BLaER1 (cell line): Measurements from ENCODE around the gene HCK.
"Not testable (repeated sequence)": the region's sequence is repeated elsewhere in the genome, so short reads cannot be mapped to it uniquely, and the experiment has no call there.

Experiments used
- H3K27ac ChIP-seq: shearing (Covaris generic); formaldehyde crosslinking; 2 replicates; pipeline ENCODE4 v1.8.1; 2022
- H3K27me3 ChIP-seq: shearing (Covaris generic); formaldehyde crosslinking; 2 replicates; pipeline ENCODE4 v1.8.1; 2022
- H3K36me3 ChIP-seq: shearing (Covaris generic); formaldehyde crosslinking; 2 replicates; pipeline ENCODE4 v1.8.1; 2022
- H3K4me1 ChIP-seq: shearing (Covaris generic); formaldehyde crosslinking; 2 replicates; pipeline ENCODE4 v1.8.1; 2022
- H3K4me2 ChIP-seq: shearing (Covaris generic); formaldehyde crosslinking; 2 replicates; pipeline ENCODE4 v1.8.1; 2022
- H3K4me3 ChIP-seq: shearing (Covaris generic); formaldehyde crosslinking; 2 replicates; pipeline ENCODE4 v1.8.1; 2022
- H3K9ac ChIP-seq: shearing (Covaris generic); formaldehyde crosslinking; 2 replicates; pipeline ENCODE4 v1.8.1; 2022
- H3K9me3 ChIP-seq: shearing (Covaris generic); formaldehyde crosslinking; 2 replicates; pipeline ENCODE4 v1.8.1; 2022
- H4K20me1 ChIP-seq: shearing (Covaris generic); formaldehyde crosslinking; 2 replicates; pipeline ENCODE4 v1.8.1; 2022
- Cebpa-rat ChIP-seq: shearing (Covaris generic); IDR thresholded peaks from 2 replicates; pipeline ENCODE4 v1.8.1; 2022

HCK gene

DNA sequence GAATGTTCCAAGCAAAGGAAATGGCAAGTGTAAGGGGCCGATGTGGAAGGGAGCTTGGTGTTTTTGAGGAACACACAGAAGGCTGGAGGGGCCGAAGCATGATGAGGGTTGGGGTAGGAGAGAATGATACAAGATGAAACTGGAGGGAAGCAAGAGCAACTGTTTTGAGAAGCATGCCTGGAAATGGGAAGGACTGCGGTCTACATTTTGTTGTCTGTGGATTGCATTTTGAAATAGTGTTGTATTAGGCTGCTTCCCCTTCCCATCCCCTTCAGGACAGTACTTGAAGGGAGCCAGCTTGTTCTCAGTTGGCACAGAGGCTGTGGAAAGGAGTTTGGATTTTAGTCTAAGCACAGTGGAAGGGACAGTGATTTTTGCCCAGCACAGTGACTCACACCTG is 59.7 kb downstream of the HCK start:
- no peak overlapping the region for H3K4me2 ChIP-seq
- no peak overlapping the region for H3K4me3 ChIP-seq
- no peaks in the 10 kb centered on the region for H3K27me3 ChIP-seq
- no peak for TF ChIP-seq Cebpa-rat
- no peaks in the 10 kb centered on the region for H3K9me3 ChIP-seq
- H3K4me1 ChIP-seq = peaks cover 44% of the 10 kb centered on the region
- H3K36me3 ChIP-seq = peaks cover 39% of the 10 kb centered on the region
- no peak overlapping the region for H3K27ac ChIP-seq
- peaks cover 64% of the 10 kb centered on the region for H4K20me1 ChIP-seq
- no peak overlapping the region for H3K9ac ChIP-seq

DNA sequence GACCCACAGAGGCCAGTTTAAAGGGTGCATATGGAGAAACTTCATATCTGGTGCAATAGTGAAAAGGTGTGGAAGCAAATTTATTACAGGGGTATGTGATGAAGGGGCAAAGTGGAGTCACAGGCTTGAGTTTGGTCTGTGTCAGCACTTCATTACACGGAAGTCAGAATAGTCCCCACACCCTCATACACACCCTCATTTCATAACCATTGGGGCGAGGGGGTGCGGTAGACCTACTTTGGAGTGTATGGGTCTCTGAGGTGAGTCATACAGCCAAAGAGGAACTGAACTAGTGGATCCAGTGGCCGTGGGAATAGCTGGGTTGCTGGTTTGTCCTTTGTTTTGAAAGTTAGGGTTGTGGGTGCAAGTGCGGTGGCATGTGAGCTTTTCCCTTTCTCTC is 60.8 kb downstream of the HCK start:
- Histone ChIP-seq H3K36me3 (peaks cover 42% of the 10 kb centered on the region), H3K4me3 (no peak overlapping the region), H3K9ac (no peak overlapping the region), H3K9me3 (no peaks in the 10 kb centered on the region), H4K20me1 (peaks cover 74% of the 10 kb centered on the region), H3K27me3 (no peaks in the 10 kb centered on the region), H3K27ac (no peak overlapping the region), H3K4me1 (peaks cover 51% of the 10 kb centered on the region), H3K4me2 (no peak overlapping the region)
- TF ChIP-seq Cebpa-rat = no peak

DNA sequence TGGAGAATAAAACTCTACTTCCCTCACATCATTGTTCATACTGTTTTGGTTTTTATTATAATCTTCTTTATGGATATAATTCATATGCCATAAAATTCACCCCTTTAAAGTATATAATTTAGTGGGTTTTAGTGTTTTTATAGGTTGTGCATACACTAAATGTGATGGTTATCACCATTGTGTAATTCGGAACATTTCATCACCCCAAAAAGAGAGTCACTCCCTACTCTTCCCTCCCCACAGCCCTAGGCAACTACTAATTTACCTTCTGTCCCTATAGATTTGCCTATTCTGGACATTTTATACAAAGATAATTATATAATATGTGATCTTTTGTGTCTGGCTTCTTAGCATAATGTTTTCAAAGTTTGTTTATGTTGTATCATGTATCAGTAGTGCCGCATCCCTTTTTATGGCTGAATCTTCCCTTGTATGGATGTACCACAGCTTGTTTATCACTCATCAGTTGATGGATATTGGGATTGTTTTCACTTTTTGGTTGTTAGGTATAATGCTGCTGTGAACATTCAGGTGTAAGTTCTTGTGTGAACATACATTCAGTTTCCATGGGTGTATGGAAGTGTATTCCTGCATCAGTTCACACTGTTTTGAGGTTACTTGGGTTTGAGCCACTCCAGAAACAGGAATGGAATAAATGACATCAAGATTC is 61.7 kb downstream of the HCK start:
- Histone ChIP-seq H3K9me3 (no peaks in the 10 kb centered on the region; the same call in 1 of the 2 replicates), H3K4me2 (no peak overlapping the region), H3K4me1 (peaks cover 51% of the 10 kb centered on the region), H3K27me3 (no peaks in the 10 kb centered on the region), H3K27ac (no peak overlapping the region), H4K20me1 (peaks cover 83% of the 10 kb centered on the region), H3K4me3 (no peak overlapping the region), H3K36me3 (peaks cover 51% of the 10 kb centered on the region), H3K9ac (no peak overlapping the region)
- no peak for TF ChIP-seq Cebpa-rat

DNA sequence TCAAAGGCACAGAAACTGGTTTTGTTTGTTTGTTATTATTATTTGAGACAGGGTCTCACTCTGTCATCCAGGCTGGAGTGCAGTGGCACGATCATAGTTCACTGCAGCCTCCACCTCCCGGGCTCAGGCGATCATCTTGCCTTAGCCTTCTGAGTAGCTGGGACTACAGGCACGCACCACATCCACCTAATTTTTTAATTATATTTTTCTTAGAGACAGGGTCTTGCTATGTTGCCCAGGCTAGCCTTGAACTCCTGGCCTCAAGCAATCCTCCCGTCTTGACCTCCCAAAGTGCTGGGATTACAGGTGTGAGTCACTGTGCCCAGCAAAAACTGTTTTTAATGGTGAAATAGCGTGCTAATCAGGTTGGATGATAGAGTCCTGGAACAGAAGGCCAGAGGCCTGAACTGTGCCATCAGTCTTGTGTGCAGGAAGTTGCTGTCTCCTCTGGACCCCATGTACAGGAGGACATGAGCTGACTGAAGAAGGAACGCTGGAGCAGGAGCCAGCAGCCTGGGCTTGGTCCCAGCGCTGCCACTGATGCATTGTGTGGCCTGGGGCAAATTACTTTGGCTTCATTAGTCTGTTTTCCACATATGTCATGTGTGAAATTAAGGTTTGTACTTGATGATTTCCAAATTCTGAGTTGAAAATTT is 62.4 kb downstream of the HCK start:
- Histone ChIP-seq H3K27ac (no peak overlapping the region), H3K4me1 (peaks cover 51% of the 10 kb centered on the region), H3K4me2 (no peak overlapping the region), H4K20me1 (peaks cover 88% of the 10 kb centered on the region), H3K9ac (no peak overlapping the region), H3K9me3 (no peaks in the 10 kb centered on the region; the same call in 1 of the 2 replicates), H3K4me3 (no peak overlapping the region), H3K27me3 (no peaks in the 10 kb centered on the region), H3K36me3 (peaks cover 56% of the 10 kb centered on the region)
- no peak for TF ChIP-seq Cebpa-rat

DNA sequence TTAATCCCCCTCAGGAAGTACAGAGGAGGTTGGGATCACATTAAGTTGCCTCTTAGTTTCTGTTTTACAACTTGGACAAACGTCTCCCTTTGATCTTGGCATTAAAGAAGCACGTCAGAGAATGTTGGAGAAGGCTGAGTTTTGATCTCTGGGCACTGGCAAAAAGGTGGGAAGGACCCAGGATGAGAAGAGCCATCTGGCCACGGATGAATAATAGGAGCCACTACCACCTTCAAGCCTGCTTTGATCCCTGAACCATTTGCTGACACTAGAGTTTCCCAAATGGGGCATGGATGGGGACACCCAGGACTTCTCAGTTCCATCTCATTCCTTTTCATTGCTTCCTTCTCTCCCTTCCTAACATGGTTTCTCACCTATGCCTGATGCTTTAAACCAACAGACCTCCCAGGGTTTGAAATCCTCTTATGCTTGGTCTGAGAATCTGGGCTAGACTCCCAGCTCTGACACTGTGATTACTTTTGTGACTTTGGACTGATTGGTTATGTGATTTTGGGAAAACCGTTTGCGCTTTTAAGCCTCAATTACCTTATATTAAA is 63.2 kb downstream of the HCK start:
- no peak overlapping the region for H3K27ac ChIP-seq
- TF ChIP-seq Cebpa-rat = no peak
- H3K36me3 ChIP-seq = peaks cover 56% of the 10 kb centered on the region

DNA sequence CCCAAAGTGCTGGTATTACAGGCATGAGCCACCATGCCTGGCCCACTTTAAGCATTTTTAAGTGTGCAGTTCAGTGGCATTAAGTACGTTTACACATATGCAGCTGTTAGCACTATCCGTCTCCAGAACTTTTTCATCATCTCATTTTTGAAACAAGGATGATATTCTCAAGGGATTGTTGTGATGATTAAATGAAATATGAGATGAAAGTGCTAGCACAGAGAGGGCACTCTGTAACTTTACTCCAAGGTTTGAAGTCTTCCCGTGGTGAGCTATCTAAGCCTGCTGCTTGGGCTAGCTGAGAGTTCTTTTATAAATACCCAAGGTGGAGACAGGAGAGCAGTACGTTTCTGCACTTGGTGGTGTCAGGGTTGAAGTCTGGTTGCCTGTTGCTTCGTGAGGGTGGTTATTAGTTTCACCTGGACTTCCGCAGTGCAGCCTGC is 64.1 kb downstream of the HCK start:
- Histone ChIP-seq H3K4me1 (peaks cover 41% of the 10 kb centered on the region), H3K4me2 (no peak overlapping the region), H3K36me3 (peaks cover 59% of the 10 kb centered on the region), H4K20me1 (peaks cover 81% of the 10 kb centered on the region), H3K27ac (no peak overlapping the region), H3K9ac (no peak overlapping the region), H3K9me3 (peaks cover 7% of the 10 kb centered on the region; the same call in 1 of the 2 replicates), H3K27me3 (no peaks in the 10 kb centered on the region), H3K4me3 (no peak overlapping the region)
- TF ChIP-seq Cebpa-rat = no peak

More for the DNA sequence above, 63.2 kb downstream of the HCK start:
- Histone ChIP-seq H3K9ac (no peak overlapping the region), H3K27me3 (no peaks in the 10 kb centered on the region), H3K9me3 (no peaks in the 10 kb centered on the region; the same call in 1 of the 2 replicates), H3K4me1 (peaks cover 49% of the 10 kb centered on the region), H3K4me3 (no peak overlapping the region), H4K20me1 (peaks cover 88% of the 10 kb centered on the region), H3K4me2 (no peak overlapping the region)

DNA sequence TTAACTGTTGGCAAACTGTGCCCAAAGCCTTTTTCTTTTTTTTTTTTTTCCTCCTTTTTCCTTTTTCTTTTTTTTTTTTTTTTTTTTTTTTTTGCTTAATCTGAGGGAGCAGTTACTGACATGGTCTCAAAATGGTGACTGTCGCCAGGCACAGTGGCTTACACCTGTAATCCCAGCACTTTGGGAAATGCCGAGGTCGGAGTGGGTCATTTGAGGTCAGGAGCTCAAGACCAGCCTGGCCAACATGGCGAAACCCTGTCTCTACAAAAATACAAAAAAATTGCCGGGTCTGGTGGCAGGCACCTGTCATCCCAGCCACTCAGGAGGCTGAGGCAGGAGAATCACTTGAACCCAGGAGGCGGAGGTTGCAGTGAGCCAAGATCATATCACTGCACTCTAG is 64.8 kb downstream of the HCK start:
- Histone ChIP-seq H4K20me1 (peaks cover 74% of the 10 kb centered on the region), H3K36me3 (peaks cover 55% of the 10 kb centered on the region), H3K4me2 (0 out of 2 replicates have a peak overlapping the region, but pooled peaks have one; percentile 7), H3K4me1 (peaks cover 34% of the 10 kb centered on the region; the same call in 1 of the 2 replicates)
- H3K27ac ChIP-seq, H3K9ac ChIP-seq, H3K9me3 ChIP-seq, H3K4me3 ChIP-seq, H3K27me3 ChIP-seq: not testable (repeated sequence)

DNA sequence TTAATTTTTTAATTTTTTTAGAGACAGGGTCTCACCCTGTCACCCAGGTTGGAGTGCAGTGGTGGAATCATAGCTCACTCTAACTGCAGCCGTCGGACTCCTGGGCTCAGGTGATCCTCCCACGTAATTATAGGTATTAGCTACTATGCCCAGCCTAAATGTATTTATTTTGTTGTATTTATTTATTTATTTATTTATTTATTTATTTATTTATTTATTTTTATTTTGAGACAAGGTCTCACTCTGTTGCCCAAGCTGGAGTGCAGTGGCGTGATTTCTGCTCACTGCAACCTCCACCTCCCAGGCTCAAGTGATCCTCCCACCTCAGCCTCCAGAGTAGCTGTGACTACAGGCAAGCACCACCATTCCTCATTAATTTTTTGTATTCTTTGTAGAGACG is 66.4 kb downstream of the HCK start:
- Histone ChIP-seq H3K4me1 (peaks cover 29% of the 10 kb centered on the region; the same call in 1 of the 2 replicates), H3K36me3 (peaks cover 49% of the 10 kb centered on the region), H4K20me1 (peaks cover 58% of the 10 kb centered on the region), H3K9me3 (peaks cover 18% of the 10 kb centered on the region)
- H3K27ac ChIP-seq, H3K4me3 ChIP-seq, H3K4me2 ChIP-seq, H3K27me3 ChIP-seq, H3K9ac ChIP-seq: not testable (repeated sequence)

DNA sequence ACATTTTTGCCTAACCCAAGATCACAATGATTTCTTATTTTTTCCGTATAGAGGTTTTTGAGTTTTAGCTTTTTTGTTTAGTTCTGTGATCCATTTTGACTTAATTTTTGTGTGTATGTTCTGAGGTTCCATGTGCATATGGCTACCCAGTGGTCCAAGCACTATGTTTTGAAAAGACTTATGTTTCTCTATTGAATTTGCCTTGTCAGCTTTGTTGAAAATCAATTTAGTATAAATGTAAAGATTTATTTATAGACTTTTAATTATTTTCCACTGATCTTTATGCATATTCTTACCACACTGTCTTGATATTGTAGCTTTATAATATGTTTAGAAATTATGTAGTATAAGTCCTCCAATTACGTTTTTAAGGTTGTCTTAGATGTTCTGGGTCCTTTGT is 67.7 kb downstream of the HCK start:
- no peaks in the 10 kb centered on the region for H3K27me3 ChIP-seq
- H3K4me1 ChIP-seq = peaks cover 26% of the 10 kb centered on the region; the same call in 1 of the 2 replicates
- H4K20me1 ChIP-seq = peaks cover 56% of the 10 kb centered on the region
- no peak overlapping the region for H3K27ac ChIP-seq
- H3K9me3 ChIP-seq = peaks cover 18% of the 10 kb centered on the region
- TF ChIP-seq Cebpa-rat = no peak
- H3K4me3 ChIP-seq = no peak overlapping the region
- no peak overlapping the region for H3K4me2 ChIP-seq
- H3K9ac ChIP-seq = no peak overlapping the region
- H3K36me3 ChIP-seq = peaks cover 51% of the 10 kb centered on the region

DNA sequence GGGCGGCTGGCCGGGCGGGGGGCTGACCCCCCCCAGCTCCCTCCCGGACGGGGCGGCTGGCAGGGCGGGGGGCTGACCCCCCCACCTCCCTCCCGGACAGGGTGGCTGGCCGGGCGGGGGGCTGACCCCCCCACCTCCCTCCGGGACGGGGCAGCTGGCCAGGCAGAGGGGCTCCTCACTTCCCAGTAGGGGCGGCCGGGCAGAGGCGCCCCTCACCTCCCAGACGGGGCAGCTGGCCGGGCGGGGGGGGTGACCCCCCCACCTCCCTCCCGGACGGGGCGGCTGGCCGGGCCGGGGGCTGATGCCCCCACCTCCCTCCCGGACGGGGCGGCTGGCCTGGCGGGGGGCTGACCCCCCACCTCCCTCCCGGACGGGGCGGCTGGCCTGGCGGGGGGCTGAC is 69.9 kb downstream of the HCK start:
- not testable (repeated sequence) for H3K4me1 ChIP-seq, H3K9ac ChIP-seq, H3K27me3 ChIP-seq, H3K27ac ChIP-seq, H3K4me2 ChIP-seq, H3K4me3 ChIP-seq
- Histone ChIP-seq H3K36me3 (peaks cover 58% of the 10 kb centered on the region), H3K9me3 (peaks cover 18% of the 10 kb centered on the region), H4K20me1 (peaks cover 56% of the 10 kb centered on the region)
